ENCODE data around the gene BSCL2. TPM values are rescaled to one million over a fixed set of nuclear protein-coding genes. Genes with fewer than 3 reads are reported as not detected.

BSCL2 gene
- total and polyA plus RNA-seq, 2 of the 13 experiments (the other 11 are each of a cell fraction or from before 2014, with no cell fraction given): 19.5 to 21.1 TPM

- TF ChIP-seq ZNF747 (CRISPR knock-in tag; IDR thresholded peaks at IDR 0.05; ENCODE audit: borderline replicate concordance) (no peak), NFATC3 (CRISPR knock-in tag; IDR thresholded peaks at IDR 0.05) (no peak), ZNF276 (CRISPR knock-in tag; IDR thresholded peaks at IDR 0.05; ENCODE audit: low read depth) (no peak), ZNF761 (CRISPR knock-in tag; conservative IDR thresholded peaks at IDR 0.05) (0 out of 2 replicates have a peak, but pooled peaks have one; percentile 11), ZNF704 (CRISPR knock-in tag; IDR thresholded peaks at IDR 0.05; ENCODE audit: borderline replicate concordance) (no peak), STAG1 (CRISPR knock-in tag; IDR thresholded peaks at IDR 0.05) (no peak), ATF2 (CRISPR knock-in tag; IDR thresholded peaks at IDR 0.05) (peak; percentile 71), KLF12 (CRISPR knock-in tag; IDR thresholded peaks at IDR 0.05; ENCODE audit: borderline replicate concordance) (peak; percentile 10; the same call in 1 of the 2 replicates), GMEB1 (CRISPR knock-in tag; IDR thresholded peaks at IDR 0.05; ENCODE audit: borderline replicate concordance) (peak; percentile 75; the same call in 1 of the 2 replicates), ZNF501 (CRISPR knock-in tag; IDR thresholded peaks at IDR 0.05) (peak; percentile 87), ZNF3 (CRISPR knock-in tag; IDR thresholded peaks at IDR 0.05) (no peak), FIP1L1 (IDR thresholded peaks at IDR 0.05; ENCODE audit: borderline replicate concordance, insufficient read depth, low read depth, low read length) (no peak), ZNF713 (CRISPR knock-in tag; IDR thresholded peaks at IDR 0.05) (no peak), PPARG (CRISPR knock-in tag; conservative IDR thresholded peaks at IDR 0.05) (peak; percentile 54), CEBPB (IDR thresholded peaks at IDR 0.05; ENCODE audit: borderline replicate concordance, low read depth, low read length) (no peak), PHF20 (CRISPR knock-in tag; IDR thresholded peaks at IDR 0.05) (peak; percentile 97), BCL3 (CRISPR knock-in tag; IDR thresholded peaks at IDR 0.05) (0 out of 2 replicates have a peak, but pooled peaks have one; percentile 35), POGK (CRISPR knock-in tag; conservative IDR thresholded peaks at IDR 0.05) (peak; percentile 57; the same call in 1 of the 2 replicates)
Observed at GRCh38 chr11:62678770-62679696, 28.2 kb downstream of the BSCL2 start, which contains the start of gene UBXN1 (continued).

Measured in HepG2 (cell line).